KG1 (cell line): Measurements from ENCODE around the gene PEA15.

Source experiments
- DNase-seq: peaks from one replicate; lab custom pipeline; 2025; lab: John Stamatoyannopoulos, UW

The PEA15 gene

GRCh38 chr1:160205242-160206035 lies at the start of gene PEA15:
TSS of gene PEA15 (plus strand) at chr1:160205384. CDS start at chr1:160211545, 6,161 bp downstream.
- DNase-seq = no peak

- DNase-seq = no peak
Measured at GRCh38 chr1:160156361-160156760, 48.8 kb upstream of the PEA15 start.

- DNase-seq = no peak
Measured at GRCh38 chr1:160157174-160157573, 48.0 kb upstream of the PEA15 start.

- DNase-seq = no peak
Measured at GRCh38 chr1:160158031-160158430, 47.2 kb upstream of the PEA15 start.

GRCh38 chr1:160158534-160158933 lies 46.6 kb upstream of the PEA15 start:
- no peak for DNase-seq

- DNase-seq = no peak
Measured at GRCh38 chr1:160159846-160160245, 45.3 kb upstream of the PEA15 start.

- DNase-seq = no peak
Measured at GRCh38 chr1:160161965-160162705, 43.0 kb upstream of the PEA15 start.

- DNase-seq = no peak
Measured at GRCh38 chr1:160162931-160163330, 42.3 kb upstream of the PEA15 start.

- DNase-seq = no peak
Measured at GRCh38 chr1:160163615-160164014, 41.6 kb upstream of the PEA15 start.

- DNase-seq = no peak
Measured at GRCh38 chr1:160164121-160164520, 41.1 kb upstream of the PEA15 start.

- no peak for DNase-seq
Measured at GRCh38 chr1:160166166-160166868, 38.9 kb upstream of the PEA15 start.

GRCh38 chr1:160167056-160167455 lies 38.1 kb upstream of the PEA15 start:
- DNase-seq = no peak

GRCh38 chr1:160167580-160167979 lies 37.6 kb upstream of the PEA15 start:
- DNase-seq = no peak

GRCh38 chr1:160168016-160168415 lies 37.2 kb upstream of the PEA15 start:
- no peak for DNase-seq

- DNase-seq = no peak
Measured at GRCh38 chr1:160168609-160169369, 36.4 kb upstream of the PEA15 start.

- peak; percentile 26 for DNase-seq
Measured at GRCh38 chr1:160169553-160170399, 35.4 kb upstream of the PEA15 start.

GRCh38 chr1:160171354-160171753 lies 33.8 kb upstream of the PEA15 start:
- DNase-seq = no peak

- DNase-seq = no peak
Measured at GRCh38 chr1:160171980-160172379, 33.2 kb upstream of the PEA15 start.

GRCh38 chr1:160177231-160177630 lies 28.0 kb upstream of the PEA15 start:
- no peak for DNase-seq

- DNase-seq = no peak
Measured at GRCh38 chr1:160177667-160178066, 27.5 kb upstream of the PEA15 start.

- DNase-seq = no peak
Measured at GRCh38 chr1:160178731-160179130, 26.5 kb upstream of the PEA15 start.
